ENCODE results near the gene SLC12A7. TPM values are rescaled to one million over a fixed set of nuclear protein-coding genes. Genes with fewer than 3 reads are reported as not detected.
"Not testable (repeated sequence)": the region's sequence is repeated elsewhere in the genome, so short reads cannot be mapped to it uniquely, and the experiment has no call there.

The SLC12A7 gene
- total RNA-seq, 1 donor, result 13.7 TPM

GRCh38 chr5:1065891-1066650, 45.8 kb downstream of the SLC12A7 start:
- Histone ChIP-seq H3K9me3 (ENCODE audit: low read depth, low read length) (no peaks in the 10 kb centered on the region), H3K4me3 (ENCODE audit: low read length) (no peak overlapping the region), H3K4me1 (ENCODE audit: insufficient read depth, low read length) (no peaks in the 10 kb centered on the region), H3K27me3 (ENCODE audit: insufficient read depth, low read length) (no peaks in the 10 kb centered on the region)

GRCh38 chr5:1065143-1065750, 46.6 kb downstream of the SLC12A7 start:
- H3K27me3 ChIP-seq (ENCODE audit: insufficient read depth, low read length), result no peaks in the 10 kb centered on the region
- no peak overlapping the region for H3K4me3 ChIP-seq (ENCODE audit: low read length)
- no peaks in the 10 kb centered on the region for H3K4me1 ChIP-seq (ENCODE audit: insufficient read depth, low read length)
- no peaks in the 10 kb centered on the region for H3K9me3 ChIP-seq (ENCODE audit: low read depth, low read length)

- Histone ChIP-seq H3K27me3 (ENCODE audit: insufficient read depth, low read length) (no peaks in the 10 kb centered on the region), H3K9me3 (ENCODE audit: low read depth, low read length) (no peaks in the 10 kb centered on the region), H3K4me3 (ENCODE audit: low read length) (no peak overlapping the region), H3K4me1 (ENCODE audit: insufficient read depth, low read length) (no peaks in the 10 kb centered on the region)
These were observed 47.3 kb downstream of the SLC12A7 start for GRCh38 chr5:1064383-1065142.

- Histone ChIP-seq H3K9me3 (ENCODE audit: low read depth, low read length) (no peaks in the 10 kb centered on the region), H3K4me1 (ENCODE audit: insufficient read depth, low read length) (no peaks in the 10 kb centered on the region), H3K27me3 (ENCODE audit: insufficient read depth, low read length) (no peaks in the 10 kb centered on the region), H3K4me3 (ENCODE audit: low read length) (no peak overlapping the region)
These were observed 48.0 kb downstream of the SLC12A7 start for GRCh38 chr5:1063661-1064382.

GRCh38 chr5:1062761-1063568, 48.9 kb downstream of the SLC12A7 start:
- Histone ChIP-seq H3K4me1 (ENCODE audit: insufficient read depth, low read length) (no peaks in the 10 kb centered on the region), H3K4me3 (ENCODE audit: low read length) (no peak overlapping the region), H3K27me3 (ENCODE audit: insufficient read depth, low read length) (no peaks in the 10 kb centered on the region), H3K9me3 (ENCODE audit: low read depth, low read length) (no peaks in the 10 kb centered on the region)

- H3K9me3 ChIP-seq (ENCODE audit: low read depth, low read length), result no peaks in the 10 kb centered on the region
- H3K27me3 ChIP-seq (ENCODE audit: insufficient read depth, low read length), result no peaks in the 10 kb centered on the region
- no peaks in the 10 kb centered on the region for H3K4me1 ChIP-seq (ENCODE audit: insufficient read depth, low read length)
- H3K4me3 ChIP-seq (ENCODE audit: low read length), result no peak overlapping the region
These were observed 49.9 kb downstream of the SLC12A7 start for GRCh38 chr5:1061916-1062315.

GRCh38 chr5:1061292-1061691, 50.6 kb downstream of the SLC12A7 start:
- not testable (repeated sequence) for H3K9me3 ChIP-seq (ENCODE audit: low read depth, low read length); H3K4me1 ChIP-seq (ENCODE audit: insufficient read depth, low read length); H3K27me3 ChIP-seq (ENCODE audit: insufficient read depth, low read length); H3K4me3 ChIP-seq (ENCODE audit: low read length)

GRCh38 chr5:1060535-1060981, 51.3 kb downstream of the SLC12A7 start:
- H3K4me1 ChIP-seq (ENCODE audit: insufficient read depth, low read length), result no peaks in the 10 kb centered on the region
- H3K4me3 ChIP-seq (ENCODE audit: low read length), result no peak overlapping the region
- H3K9me3 ChIP-seq (ENCODE audit: low read depth, low read length), result no peaks in the 10 kb centered on the region

GRCh38 chr5:1059884-1060263, 52.0 kb downstream of the SLC12A7 start:
- H3K4me3 ChIP-seq (ENCODE audit: low read length), result no peak overlapping the region
- H3K27me3 ChIP-seq (ENCODE audit: insufficient read depth, low read length), result no peaks in the 10 kb centered on the region
- H3K4me1 ChIP-seq (ENCODE audit: insufficient read depth, low read length), result no peaks in the 10 kb centered on the region

More at GRCh38 chr5:1060535-1060981, 51.3 kb downstream of the SLC12A7 start:
- H3K27me3 ChIP-seq (ENCODE audit: insufficient read depth, low read length), result no peaks in the 10 kb centered on the region

GRCh38 chr5:1058988-1059883, 52.6 kb downstream of the SLC12A7 start:
- Histone ChIP-seq H3K4me3 (ENCODE audit: low read length) (no peak overlapping the region), H3K9me3 (ENCODE audit: low read depth, low read length) (no peaks in the 10 kb centered on the region), H3K27me3 (ENCODE audit: insufficient read depth, low read length) (no peaks in the 10 kb centered on the region)

More at GRCh38 chr5:1059884-1060263, 52.0 kb downstream of the SLC12A7 start:
- H3K9me3 ChIP-seq (ENCODE audit: low read depth, low read length), result no peaks in the 10 kb centered on the region

GRCh38 chr5:1058083-1058945, 53.5 kb downstream of the SLC12A7 start:
- Histone ChIP-seq H3K4me1 (ENCODE audit: insufficient read depth, low read length) (no peaks in the 10 kb centered on the region), H3K4me3 (ENCODE audit: low read length) (no peak overlapping the region), H3K27me3 (ENCODE audit: insufficient read depth, low read length) (no peaks in the 10 kb centered on the region), H3K9me3 (ENCODE audit: low read depth, low read length) (no peaks in the 10 kb centered on the region)

More at GRCh38 chr5:1058988-1059883, 52.6 kb downstream of the SLC12A7 start:
- no peaks in the 10 kb centered on the region for H3K4me1 ChIP-seq (ENCODE audit: insufficient read depth, low read length)

GRCh38 chr5:1057485-1058082, 54.3 kb downstream of the SLC12A7 start:
- Histone ChIP-seq H3K4me1 (ENCODE audit: insufficient read depth, low read length) (no peaks in the 10 kb centered on the region), H3K27me3 (ENCODE audit: insufficient read depth, low read length) (no peaks in the 10 kb centered on the region), H3K9me3 (ENCODE audit: low read depth, low read length) (no peaks in the 10 kb centered on the region), H3K4me3 (ENCODE audit: low read length) (no peak overlapping the region)
